Loucy (cell line): Measurements from ENCODE around the gene LY86.

Experiments
- H2AFZ ChIP-seq: fragments of 200-600 bp; sonication (generic); 2 replicates; pipeline ENCODE4 v1.6.0; 2016; ENCODE audit warnings: antibody characterized with exemption, mild to moderate bottlenecking, low read length, moderate library complexity
- H3F3A ChIP-seq: fragments of 200-600 bp; 2 replicates; pipeline ENCODE4 v1.6.0; 2016; ENCODE audit warnings: antibody characterized with exemption, low read depth, mild to moderate bottlenecking
- H3K27me3 ChIP-seq: fragments of 200-600 bp; sonication (generic); 2 replicates; pipeline ENCODE4 v1.6.1; 2014; ENCODE audit warnings: low read length, mild to moderate bottlenecking; ENCODE audit not compliant: insufficient read depth, poor library complexity, severe bottlenecking
- H3K36me3 ChIP-seq: fragments of 200-600 bp; sonication (generic); 2 replicates; pipeline ENCODE4 v1.6.1; 2016; ENCODE audit warnings: low read length; ENCODE audit not compliant: insufficient read depth
- H3K4me1 ChIP-seq: fragments of 200-600 bp; sonication (generic); 2 replicates; pipeline ENCODE4 v1.5.1; 2014; ENCODE audit warnings: low read length, mild to moderate bottlenecking; ENCODE audit not compliant: insufficient read depth, poor library complexity, severe bottlenecking
- H3K4me2 ChIP-seq: fragments of 200-600 bp; sonication (generic); 2 replicates; pipeline ENCODE4 v1.6.0; 2014; ENCODE audit warnings: antibody characterized with exemption, low read length, low read depth, mild to moderate bottlenecking; ENCODE audit not compliant: poor library complexity, severe bottlenecking
- H3K4me3 ChIP-seq: fragments of 200-600 bp; sonication (generic); 2 replicates; pipeline ENCODE4 v1.5.1; 2014; ENCODE audit warnings: low read length, mild to moderate bottlenecking, mixed read lengths; ENCODE audit not compliant: poor library complexity, severe bottlenecking
- H3K79me2 ChIP-seq: fragments of 200-600 bp; sonication (generic); 2 replicates; pipeline ENCODE4 v1.6.1; 2014; ENCODE audit warnings: low read length; ENCODE audit not compliant: insufficient read depth
- H3K9ac ChIP-seq: fragments of 200-600 bp; sonication (generic); 2 replicates; pipeline ENCODE4 v1.6.0; 2014; ENCODE audit warnings: mild to moderate bottlenecking, low read depth, low read length, moderate library complexity; ENCODE audit not compliant: poor library complexity, severe bottlenecking
- H3K9me2 ChIP-seq: fragments of 200-600 bp; sonication (generic); replicated peaks from 2 replicates; pipeline ENCODE4 v1.6.1; 2016; ENCODE audit warnings: low read depth, low read length, mixed read lengths
- H3K9me3 ChIP-seq: fragments of 200-600 bp; sonication (generic); 2 replicates; pipeline ENCODE4 v1.6.1; 2014; ENCODE audit warnings: mild to moderate bottlenecking, antibody characterized with exemption, low read length, low read depth; ENCODE audit not compliant: insufficient read depth
- H4K20me1 ChIP-seq: fragments of 200-600 bp; sonication (generic); 2 replicates; pipeline ENCODE4 v1.6.0; 2014; ENCODE audit warnings: antibody characterized with exemption, low read length, mild to moderate bottlenecking; ENCODE audit not compliant: insufficient read depth, poor library complexity, severe bottlenecking
- CTCF ChIP-seq: fragments of 200-600 bp; sonication (generic); conservative IDR thresholded peaks from 2 replicates; pipeline ENCODE4 v1.5.1; 2014; ENCODE audit warnings: mild to moderate bottlenecking, antibody characterized with exemption, low read length
- EZH2phosphoT487 ChIP-seq: fragments of 200-600 bp; IDR thresholded peaks from 2 replicates; pipeline ENCODE4 v1.6.1; 2018; ENCODE audit warnings: antibody characterized with exemption, mild to moderate bottlenecking, moderate library complexity, borderline replicate concordance

Gene LY86

GRCh38 chr6:6582131-6582530 lies 6.4 kb upstream of the LY86 start:
- H3K79me2 ChIP-seq: no peaks in the 10 kb centered on the region
- no peak for TF ChIP-seq CTCF
- no peak for TF ChIP-seq EZH2phosphoT487
- no peak overlapping the region for H3K4me3 ChIP-seq
- H3K27me3 ChIP-seq: peaks cover 73% of the 10 kb centered on the region
- no peaks in the 10 kb centered on the region for H3F3A ChIP-seq
- H3K4me1 ChIP-seq: peaks cover 2% of the 10 kb centered on the region
- no peak overlapping the region for H3K4me2 ChIP-seq
- H3K36me3 ChIP-seq: no peaks in the 10 kb centered on the region
- H2AFZ ChIP-seq: no peak overlapping the region
- H4K20me1 ChIP-seq: no peaks in the 10 kb centered on the region
- H3K9me2 ChIP-seq: no peaks in the 10 kb centered on the region
- no peaks in the 10 kb centered on the region for H3K9me3 ChIP-seq
- H3K9ac ChIP-seq: no peak overlapping the region

GRCh38 chr6:6583836-6584235 lies 4.7 kb upstream of the LY86 start:
- peak overlapping the region; percentile 77 for H2AFZ ChIP-seq
- no peaks in the 10 kb centered on the region for H4K20me1 ChIP-seq
- no peaks in the 10 kb centered on the region for H3K36me3 ChIP-seq
- H3K9ac ChIP-seq: no peak overlapping the region
- no peaks in the 10 kb centered on the region for H3K9me2 ChIP-seq
- H3F3A ChIP-seq: no peaks in the 10 kb centered on the region
- no peak overlapping the region for H3K4me3 ChIP-seq
- peaks cover 64% of the 10 kb centered on the region for H3K27me3 ChIP-seq
- H3K9me3 ChIP-seq: no peaks in the 10 kb centered on the region
- peaks cover 4% of the 10 kb centered on the region for H3K4me1 ChIP-seq
- TF ChIP-seq CTCF: no peak
- no peak for TF ChIP-seq EZH2phosphoT487
- H3K4me2 ChIP-seq: no peak overlapping the region
- H3K79me2 ChIP-seq: no peaks in the 10 kb centered on the region

GRCh38 chr6:6584310-6585002 lies 4.1 kb upstream of the LY86 start:
- no peak overlapping the region for H2AFZ ChIP-seq
- H3K4me1 ChIP-seq: peaks cover 4% of the 10 kb centered on the region
- peaks cover 58% of the 10 kb centered on the region for H3K27me3 ChIP-seq
- no peaks in the 10 kb centered on the region for H3K36me3 ChIP-seq
- H4K20me1 ChIP-seq: no peaks in the 10 kb centered on the region
- no peak overlapping the region for H3K4me2 ChIP-seq
- H3K9me2 ChIP-seq: no peaks in the 10 kb centered on the region
- H3F3A ChIP-seq: no peaks in the 10 kb centered on the region
- no peak overlapping the region for H3K9ac ChIP-seq
- no peak overlapping the region for H3K4me3 ChIP-seq
- H3K9me3 ChIP-seq: no peaks in the 10 kb centered on the region
- H3K79me2 ChIP-seq: no peaks in the 10 kb centered on the region
- TF ChIP-seq CTCF: no peak
- no peak for TF ChIP-seq EZH2phosphoT487
